Measurements from ENCODE around the gene CNTN4. TPM values are rescaled to one million over a fixed set of nuclear protein-coding genes. Genes with fewer than 3 reads are reported as not detected.

The CNTN4 gene
- total RNA-seq, 1 experiment from 2014 or later, result 1.6 TPM

DNA sequence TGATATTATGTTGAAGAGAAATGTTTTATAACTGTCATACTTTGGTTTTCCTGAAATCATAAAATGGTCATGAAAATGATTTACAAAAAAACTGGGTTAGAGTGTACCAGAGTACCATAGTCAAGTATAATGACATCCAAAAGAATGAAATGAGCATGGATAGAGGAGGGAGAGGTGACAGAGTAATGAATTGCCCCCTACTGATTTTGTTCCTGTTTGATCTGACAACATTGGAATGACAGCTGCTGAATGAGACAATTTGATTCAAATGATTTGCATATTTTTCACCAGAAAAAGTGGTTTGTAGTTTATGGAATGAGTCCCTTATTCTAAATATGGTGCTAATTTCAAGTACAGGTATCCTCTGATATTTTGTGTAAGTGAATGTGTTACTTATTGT, 271.7 kb downstream of the CNTN4 start:
- H3K36me3 Mint-ChIP-seq (ENCODE audit: insufficient read depth in 1 of 3, low read depth in 3 of 3), result no peaks in the 10 kb centered on the region
- Histone ChIP-seq H3K23ac (ENCODE audit: insufficient read length, low read depth, low read length) (no peak overlapping the region), H3T11ph (ENCODE audit: low read length) (no peak overlapping the region), H2AFZ (ENCODE audit: low read length) (no peak overlapping the region), H4K5ac (ENCODE audit: insufficient read length, low read depth, low read length) (no peak overlapping the region), H3K9me3 (ENCODE audit: control insufficient read depth, low read depth, low read length) (no peaks in the 10 kb centered on the region), H3K27ac (ENCODE audit: insufficient read length, low read depth, low read length) (no peak overlapping the region), H2BK20ac (ENCODE audit: low read depth, low read length, poor library complexity, severe bottlenecking) (no peak overlapping the region), H4K91ac (ENCODE audit: insufficient read length, low read depth, low read length) (no peak overlapping the region), H3K14ac (ENCODE audit: insufficient read depth, low read length) (no peak overlapping the region), H3K56ac (ENCODE audit: insufficient read length, low read depth, low read length) (no peak overlapping the region), H3K4me2 (ENCODE audit: insufficient read depth, insufficient read length, low read length) (no peak overlapping the region), H2BK15ac (ENCODE audit: low read depth, low read length) (no peak overlapping the region), H4K20me1 (ENCODE audit: control insufficient read depth, insufficient read depth, insufficient read length) (no peaks in the 10 kb centered on the region), H3K79me2 (ENCODE audit: insufficient read depth, low read length) (no peaks in the 10 kb centered on the region), H3K4ac (ENCODE audit: low read depth, low read length) (no peak overlapping the region), H3K23me2 (ENCODE audit: insufficient read length, low read depth, low read length, poor library complexity, severe bottlenecking) (no peaks in the 10 kb centered on the region), H2AK5ac (ENCODE audit: insufficient read length, low read length) (no peak overlapping the region), H3K9ac (ENCODE audit: extremely low read depth, insufficient read length, low read length) (no peak overlapping the region), H3K4me1 (ENCODE audit: insufficient read depth, low read length) (no peaks in the 10 kb centered on the region), H2BK12ac (ENCODE audit: insufficient read length, low read depth, low read length) (no peak overlapping the region), H2BK120ac (ENCODE audit: low read depth, low read length, poor library complexity, severe bottlenecking) (no peak overlapping the region), H3K18ac (ENCODE audit: insufficient read length, low read depth, low read length) (no peak overlapping the region), H2BK5ac (ENCODE audit: insufficient read length, low read length) (no peak overlapping the region), H4K8ac (replicated peaks; ENCODE audit: insufficient read length, low read depth, low read length) (no peak overlapping the region), H3K27me3 (ENCODE audit: insufficient read depth, low read length) (no peaks in the 10 kb centered on the region), H3K79me1 (ENCODE audit: insufficient read depth, low read depth, low read length, poor library complexity, severe bottlenecking) (no peaks in the 10 kb centered on the region)
- peaks cover 18 to 19% of the 10 kb centered on the region in 2 experiments for H3K4me1 Mint-ChIP-seq
- no peaks in the 10 kb centered on the region for H3K9me3 Mint-ChIP-seq
- no peak overlapping the region for H3K4me3 Mint-ChIP-seq
- no peak for DNase-seq
- TF ChIP-seq, protein P1, sequence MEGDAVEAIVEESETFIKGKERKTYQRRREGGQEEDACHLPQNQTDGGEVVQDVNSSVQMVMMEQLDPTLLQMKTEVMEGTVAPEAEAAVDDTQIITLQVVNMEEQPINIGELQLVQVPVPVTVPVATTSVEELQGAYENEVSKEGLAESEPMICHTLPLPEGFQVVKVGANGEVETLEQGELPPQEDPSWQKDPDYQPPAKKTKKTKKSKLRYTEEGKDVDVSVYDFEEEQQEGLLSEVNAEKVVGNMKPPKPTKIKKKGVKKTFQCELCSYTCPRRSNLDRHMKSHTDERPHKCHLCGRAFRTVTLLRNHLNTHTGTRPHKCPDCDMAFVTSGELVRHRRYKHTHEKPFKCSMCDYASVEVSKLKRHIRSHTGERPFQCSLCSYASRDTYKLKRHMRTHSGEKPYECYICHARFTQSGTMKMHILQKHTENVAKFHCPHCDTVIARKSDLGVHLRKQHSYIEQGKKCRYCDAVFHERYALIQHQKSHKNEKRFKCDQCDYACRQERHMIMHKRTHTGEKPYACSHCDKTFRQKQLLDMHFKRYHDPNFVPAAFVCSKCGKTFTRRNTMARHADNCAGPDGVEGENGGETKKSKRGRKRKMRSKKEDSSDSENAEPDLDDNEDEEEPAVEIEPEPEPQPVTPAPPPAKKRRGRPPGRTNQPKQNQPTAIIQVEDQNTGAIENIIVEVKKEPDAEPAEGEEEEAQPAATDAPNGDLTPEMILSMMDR (conservative IDR thresholded peaks at IDR 0.05), result no peak
- H3K27me3 Mint-ChIP-seq (ENCODE audit: low read depth), result no peaks in the 10 kb centered on the region; the same call in 1 of the 2 replicates
- H3K27ac Mint-ChIP-seq, result no peak overlapping the region

All from H9 (cell line).